SU-DHL-6 (cell line): ENCODE measurements around the gene RRAS2.

Source experiments
- CTCF ChIP-seq: fragments of 200-600 bp; sonication (generic); IDR thresholded peaks from one replicate; pipeline ENCODE4 v1.5.1; 2017; ENCODE audit warnings: antibody characterized with exemption, mild to moderate bottlenecking, low read length, moderate library complexity; ENCODE audit not compliant: insufficient read depth, poor library complexity, severe bottlenecking
- EZH2phosphoT487 ChIP-seq: fragments of 200-600 bp; sonication (generic), shearing (Covaris generic); conservative IDR thresholded peaks from 2 replicates; pipeline ENCODE4 v1.6.1; 2018; ENCODE audit warnings: mild to moderate bottlenecking, antibody characterized with exemption, low read length, moderate library complexity, mixed read lengths

- TF ChIP-seq CTCF (no peak), EZH2phosphoT487 (no peak)
Observed at GRCh38 chr11:14347494-14347893, 11.5 kb downstream of the RRAS2 start.
